Nucleus accumbens (tissue), 56 donors: ENCODE data around the gene CHURC1.

Experiments
- DNase-seq, 56 donors: peaks; one replicate each; lab custom pipeline; 2025; lab: John Stamatoyannopoulos, UW

The CHURC1 gene

DNA sequence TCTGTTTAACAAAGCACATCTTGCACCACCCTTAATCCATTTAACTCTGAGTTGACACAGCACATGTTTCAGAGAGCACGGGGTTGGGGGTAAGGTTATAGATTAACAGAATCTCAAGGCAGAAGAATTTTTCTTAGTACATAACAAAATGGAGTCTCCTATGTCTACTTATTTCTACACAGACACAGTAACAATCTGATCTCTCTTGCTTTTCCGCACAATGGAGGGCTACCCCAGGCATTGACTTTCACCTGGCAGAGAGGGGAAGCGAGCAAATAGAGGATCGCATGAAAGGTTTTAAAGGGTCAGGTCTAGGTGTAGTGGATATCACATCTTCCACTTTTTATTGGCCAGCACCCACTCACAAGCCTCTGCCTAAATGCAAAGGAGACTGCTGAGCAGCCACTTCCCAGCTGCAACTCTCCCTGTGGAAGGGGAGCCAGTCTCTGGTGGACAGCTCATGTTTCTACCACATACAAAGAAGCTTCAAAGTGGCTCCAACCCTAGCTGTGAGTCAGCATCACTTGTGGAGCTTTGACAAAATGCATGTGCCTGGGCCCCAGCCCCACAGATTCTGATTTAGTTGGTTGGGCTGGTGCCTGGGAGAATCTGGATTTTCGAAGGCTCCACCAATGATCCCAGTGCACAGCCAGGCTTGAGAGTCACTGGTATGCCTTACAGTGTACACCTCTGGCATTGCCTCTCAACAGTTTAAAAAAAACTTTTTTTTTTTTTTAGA is 65.2 kb downstream of the CHURC1 start:
- no peak for DNase-seq

DNA sequence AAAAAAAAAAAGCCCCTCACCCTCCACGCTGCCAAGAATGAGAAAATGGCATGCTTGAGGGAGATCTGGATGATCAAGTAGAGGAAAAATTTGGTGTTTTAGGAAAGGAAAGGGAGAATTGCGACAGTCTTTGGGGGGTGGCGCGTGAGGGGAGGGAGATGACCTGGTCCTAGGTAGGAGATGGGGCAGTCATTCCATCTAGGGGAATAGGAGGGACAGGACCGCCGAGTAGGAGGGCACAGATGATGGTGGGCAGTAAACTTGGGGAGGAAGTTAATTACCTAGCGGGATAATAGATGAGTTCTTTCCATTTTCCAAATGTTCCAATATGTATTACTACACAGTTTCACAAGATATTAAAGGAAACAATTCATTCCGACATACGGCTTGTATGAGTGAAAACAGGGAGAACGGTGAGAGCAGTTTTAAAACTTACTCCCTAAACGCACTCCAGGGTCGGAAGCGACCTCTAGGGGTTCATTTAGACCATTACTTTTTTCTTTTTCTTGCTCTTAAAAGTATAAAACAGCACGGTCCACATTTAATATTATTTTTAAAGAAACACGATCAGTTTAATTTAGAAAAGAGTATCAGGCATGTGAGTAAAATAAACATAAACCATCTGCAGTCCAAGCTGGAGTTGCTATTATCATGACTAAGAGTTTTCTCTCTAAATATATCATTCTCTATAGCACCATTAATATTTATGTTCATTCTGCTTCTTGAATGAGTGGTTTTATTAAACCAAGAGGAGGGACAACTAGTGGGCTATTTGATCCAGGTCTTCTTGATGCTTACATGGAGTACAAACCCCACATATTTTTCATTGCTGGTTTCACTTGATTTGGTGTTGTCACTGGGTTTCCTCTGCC is 69.4 kb downstream of the CHURC1 start:
- DNase-seq = peak in 8 of 56 donors; percentile 5 to 46 (median 21)
